ENCODE measurements around the gene HSPB3.

GRCh38 chr5:54476682-54477081 lies 21.2 kb downstream of the HSPB3 start:
- TF ChIP-seq CTCF (conservative IDR thresholded peaks at IDR 0.05; ENCODE audit: low read depth, low read length) = no peak
- TF ChIP-seq MXI1 (IDR thresholded peaks at IDR 0.05; ENCODE audit: borderline replicate concordance, low read depth, low read length) = no peak
- no peak for TF ChIP-seq RAD21 (IDR thresholded peaks at IDR 0.05; ENCODE audit: low read length)
- TF ChIP-seq POLR2A (IDR thresholded peaks at IDR 0.05; ENCODE audit: low read depth, low read length) = no peak
- no peak for TF ChIP-seq FOS (IDR thresholded peaks at IDR 0.05; ENCODE audit: low read depth, low read length)
